ENCODE results near the gene GTF2IRD1. TPM values are rescaled to one million over a fixed set of nuclear protein-coding genes. Genes with fewer than 3 reads are reported as not detected.
A peak's percentile ranks its signal among the peaks of the same experiment; 100 is the strongest.

GTF2IRD1 gene
- total and polyA plus RNA-seq, 2 of the 13 experiments (the other 11 are each of a cell fraction or from before 2014, with no cell fraction given): 16.5 to 26.7 TPM

GRCh38 chr7:74494076-74494548 is 40.4 kb downstream of the GTF2IRD1 start (continued):
- no peak for TF ChIP-seq DNMT3B (CRISPR knock-in tag; conservative IDR thresholded peaks at IDR 0.05)
- no peak for TF ChIP-seq TMF1 (CRISPR knock-in tag; IDR thresholded peaks at IDR 0.05; ENCODE audit: low read depth)
- TF ChIP-seq ZNF772 (CRISPR knock-in tag; IDR thresholded peaks at IDR 0.05): 0 out of 2 replicates have a peak, but pooled peaks have one; percentile 35
- TF ChIP-seq PTBP1 (IDR thresholded peaks at IDR 0.05; ENCODE audit: low read depth, low read length, poor library complexity, severe bottlenecking): no peak
- peak; percentile 23; the same call in 1 of the 2 replicates for TF ChIP-seq SMAD3 (CRISPR knock-in tag; IDR thresholded peaks at IDR 0.05)
- TF ChIP-seq HNF1B (CRISPR knock-in tag; IDR thresholded peaks at IDR 0.05): no peak
- no peak for TF ChIP-seq SUZ12 (IDR thresholded peaks at IDR 0.05; ENCODE audit: low read depth, low read length)
- TF ChIP-seq FIP1L1 (IDR thresholded peaks at IDR 0.05; ENCODE audit: borderline replicate concordance, insufficient read depth, low read depth, low read length): no peak
- TF ChIP-seq MYC (CRISPR knock-in tag; IDR thresholded peaks at IDR 0.05; ENCODE audit: borderline replicate concordance): peak; percentile 85
- no peak for TF ChIP-seq ZBED4 (CRISPR knock-in tag; IDR thresholded peaks at IDR 0.05; ENCODE audit: borderline replicate concordance)
- TF ChIP-seq TOPORS (CRISPR knock-in tag; IDR thresholded peaks at IDR 0.05): no peak
